ENCODE results near the gene KCNK4.

KCNK4 gene

GRCh38 chr11:64263021-64263946 is 27.8 kb upstream of the KCNK4 start:
- H3K4me1 ChIP-seq (ENCODE audit: control insufficient read depth, low read length), result peaks cover 7% of the 10 kb centered on the region
- H3K9me3 ChIP-seq (ENCODE audit: control insufficient read depth, insufficient read depth, low read length), result no peaks in the 10 kb centered on the region
- peaks cover 37% of the 10 kb centered on the region for H3K36me3 ChIP-seq (ENCODE audit: control insufficient read depth, low read length)
- no peak overlapping the region for H3K27ac ChIP-seq (ENCODE audit: low read depth, low read length)
- no peaks in the 10 kb centered on the region for H3F3A ChIP-seq (ENCODE audit: control insufficient read depth, insufficient read depth)
- H3K4me2 ChIP-seq (ENCODE audit: low read length), result no peak overlapping the region
- no peaks in the 10 kb centered on the region for H3K9me2 ChIP-seq (replicated peaks; ENCODE audit: control insufficient read depth, low read length)
- peaks cover 1% of the 10 kb centered on the region for H3K79me2 ChIP-seq (ENCODE audit: control insufficient read depth, low read length)
- H3K27me3 ChIP-seq (ENCODE audit: control insufficient read depth, low read length), result no peaks in the 10 kb centered on the region
- no peaks in the 10 kb centered on the region for H4K20me1 ChIP-seq (ENCODE audit: control insufficient read depth, insufficient read depth, low read depth, low read length)
- H3K4me3 ChIP-seq (ENCODE audit: low read length), result no peak overlapping the region
- TF ChIP-seq EZH2phosphoT487 (IDR thresholded peaks at IDR 0.05; ENCODE audit: borderline replicate concordance, low read length) (no peak), CTCF (IDR thresholded peaks at IDR 0.05; ENCODE audit: low read depth, low read length, poor library complexity, severe bottlenecking) (no peak)

- TF ChIP-seq CTCF (IDR thresholded peaks at IDR 0.05; ENCODE audit: low read depth, low read length, poor library complexity, severe bottlenecking) (no peak), EZH2phosphoT487 (IDR thresholded peaks at IDR 0.05; ENCODE audit: borderline replicate concordance, low read length) (no peak)
- H3K79me2 ChIP-seq (ENCODE audit: control insufficient read depth, low read length), result peaks cover 8% of the 10 kb centered on the region
- no peak overlapping the region for H3K27ac ChIP-seq (ENCODE audit: low read depth, low read length)
- no peaks in the 10 kb centered on the region for H3F3A ChIP-seq (ENCODE audit: control insufficient read depth, insufficient read depth)
- H3K27me3 ChIP-seq (ENCODE audit: control insufficient read depth, low read length), result no peaks in the 10 kb centered on the region
- peaks cover 35% of the 10 kb centered on the region for H3K36me3 ChIP-seq (ENCODE audit: control insufficient read depth, low read length)
- no peaks in the 10 kb centered on the region for H3K9me2 ChIP-seq (replicated peaks; ENCODE audit: control insufficient read depth, low read length)
- H4K20me1 ChIP-seq (ENCODE audit: control insufficient read depth, insufficient read depth, low read depth, low read length), result no peaks in the 10 kb centered on the region
- no peaks in the 10 kb centered on the region for H3K9me3 ChIP-seq (ENCODE audit: control insufficient read depth, insufficient read depth, low read length)
- H3K4me2 ChIP-seq (ENCODE audit: low read length), result no peak overlapping the region
- H3K4me3 ChIP-seq (ENCODE audit: low read length), result no peak overlapping the region
- peaks cover 13% of the 10 kb centered on the region for H3K4me1 ChIP-seq (ENCODE audit: control insufficient read depth, low read length)
Observed at GRCh38 chr11:64263947-64264317, 27.2 kb upstream of the KCNK4 start.

GRCh38 chr11:64264371-64264852 is 26.7 kb upstream of the KCNK4 start:
- TF ChIP-seq CTCF (IDR thresholded peaks at IDR 0.05; ENCODE audit: low read depth, low read length, poor library complexity, severe bottlenecking) (no peak), EZH2phosphoT487 (IDR thresholded peaks at IDR 0.05; ENCODE audit: borderline replicate concordance, low read length) (no peak)
- peaks cover 34% of the 10 kb centered on the region for H3K36me3 ChIP-seq (ENCODE audit: control insufficient read depth, low read length)
- no peak overlapping the region for H3K4me3 ChIP-seq (ENCODE audit: low read length)
- no peaks in the 10 kb centered on the region for H3K9me3 ChIP-seq (ENCODE audit: control insufficient read depth, insufficient read depth, low read length)
- peaks cover 10% of the 10 kb centered on the region for H3K79me2 ChIP-seq (ENCODE audit: control insufficient read depth, low read length)
- H3K4me1 ChIP-seq (ENCODE audit: control insufficient read depth, low read length), result peaks cover 14% of the 10 kb centered on the region
- no peaks in the 10 kb centered on the region for H3K9me2 ChIP-seq (replicated peaks; ENCODE audit: control insufficient read depth, low read length)
- no peaks in the 10 kb centered on the region for H4K20me1 ChIP-seq (ENCODE audit: control insufficient read depth, insufficient read depth, low read depth, low read length)
- H3K27ac ChIP-seq (ENCODE audit: low read depth, low read length), result no peak overlapping the region
- H3K4me2 ChIP-seq (ENCODE audit: low read length), result no peak overlapping the region
- no peaks in the 10 kb centered on the region for H3K27me3 ChIP-seq (ENCODE audit: control insufficient read depth, low read length)
- peaks cover 1% of the 10 kb centered on the region; the same call in 1 of the 2 replicates for H3F3A ChIP-seq (ENCODE audit: control insufficient read depth, insufficient read depth)
